GM12874 (cell line): ENCODE measurements around the gene CIB2.

Experiments used
- CTCF ChIP-seq: IDR thresholded peaks from 2 replicates; pipeline ENCODE4 v1.5.1; 2011; ENCODE audit warnings: low read depth, mild to moderate bottlenecking, control low read depth, low read length, moderate library complexity; ENCODE audit not compliant: insufficient read depth

The CIB2 gene

GRCh38 chr15:78073046-78073787 lies 58.0 kb downstream of the CIB2 start:
- no peak for TF ChIP-seq CTCF

GRCh38 chr15:78072080-78072892 lies 59.0 kb downstream of the CIB2 start:
- no peak for TF ChIP-seq CTCF

- TF ChIP-seq CTCF = no peak
Measured at GRCh38 chr15:78071383-78071782, 59.9 kb downstream of the CIB2 start.

GRCh38 chr15:78070049-78070700 lies 61.1 kb downstream of the CIB2 start:
- no peak for TF ChIP-seq CTCF

- 0 out of 2 replicates have a peak, but pooled peaks have one; percentile 5 for TF ChIP-seq CTCF
Measured at GRCh38 chr15:78069462-78070029, 61.7 kb downstream of the CIB2 start.

- 0 out of 2 replicates have a peak, but pooled peaks have one; percentile 1 for TF ChIP-seq CTCF
Measured at GRCh38 chr15:78069052-78069414, 62.2 kb downstream of the CIB2 start.
